Stimulated activated CD4-positive, alpha-beta T cell treated with anti-CD3 and anti-CD28 coated beads, Interleukin-4, amount 100 ng/mL, for 1 hour (primary cell): ENCODE results near the gene COASY.
A peak's percentile ranks its signal among the peaks of the same experiment; 100 is the strongest.
"Not testable (repeated sequence)": the region's sequence is repeated elsewhere in the genome, so short reads cannot be mapped to it uniquely, and the experiment has no call there.

Experiments used
- DNase-seq: peaks from one replicate; pipeline ENCODE4 v3.0.0-alpha.2; 2020

Gene COASY

GRCh38 chr17:42553161-42553818 lies 8.7 kb upstream of the COASY start:
- no peak for DNase-seq

DNA sequence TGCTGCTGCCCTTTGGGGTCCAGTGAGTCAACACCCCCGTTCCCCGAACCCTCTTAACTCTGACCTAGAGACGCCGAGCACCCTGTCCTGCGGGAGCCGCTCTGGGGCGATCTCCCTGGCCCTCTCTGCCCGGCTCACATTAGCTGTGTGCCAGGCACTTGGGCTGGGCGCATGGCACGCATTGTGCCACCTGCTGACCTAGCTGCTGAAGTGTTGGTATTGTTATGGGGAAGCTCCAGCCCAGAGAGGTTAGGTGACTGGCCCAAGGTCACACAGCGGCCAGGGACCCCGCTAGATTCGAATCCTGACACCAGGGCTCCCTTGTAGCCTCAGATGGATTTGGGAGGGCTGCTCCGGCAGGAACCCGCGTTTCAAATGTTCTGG lies 8.1 kb upstream of the COASY start:
- DNase-seq, result no peak

DNA sequence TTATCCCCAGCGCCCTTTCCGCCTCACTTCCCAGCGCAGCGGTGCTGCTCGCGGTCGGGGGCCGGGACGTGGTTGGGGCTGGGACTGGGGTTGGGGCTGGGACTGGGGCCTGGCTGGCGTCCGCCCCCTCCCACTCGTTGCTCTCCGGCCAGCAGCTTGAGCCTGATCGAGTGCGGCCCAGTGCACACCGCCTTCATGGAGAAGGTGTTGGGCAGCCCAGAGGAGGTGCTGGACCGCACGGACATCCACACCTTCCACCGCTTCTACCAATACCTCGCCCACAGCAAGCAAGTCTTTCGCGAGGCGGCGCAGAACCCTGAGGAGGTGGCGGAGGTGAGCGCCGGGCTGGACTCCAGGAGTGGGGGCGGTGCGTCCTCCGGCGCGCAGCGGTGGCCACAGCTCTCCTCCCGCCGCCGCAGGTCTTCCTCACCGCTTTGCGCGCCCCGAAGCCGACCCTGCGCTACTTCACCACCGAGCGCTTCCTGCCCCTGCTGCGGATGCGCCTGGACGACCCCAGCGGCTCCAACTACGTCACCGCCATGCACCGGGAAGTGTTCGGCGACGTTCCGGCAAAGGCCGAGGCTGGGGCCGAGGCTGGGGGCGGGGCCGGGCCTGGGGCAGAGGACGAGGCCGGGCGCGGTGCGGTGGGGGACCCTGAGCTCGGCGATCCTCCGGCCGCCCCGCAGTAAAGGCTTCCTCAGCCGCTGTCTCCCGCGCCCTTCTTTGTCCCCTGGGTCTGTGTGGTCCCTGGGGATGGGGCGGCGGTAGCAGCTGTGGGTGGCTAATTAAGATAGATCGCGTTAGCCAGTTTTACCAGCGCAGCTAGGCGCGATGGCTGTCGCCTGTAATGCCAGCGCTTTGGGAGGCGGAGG lies 7.5 kb upstream of the COASY start:
- peak; percentile 71 for DNase-seq

- DNase-seq, result no peak
Observed at GRCh38 chr17:42555122-42555622, 6.8 kb upstream of the COASY start.

- DNase-seq, result not testable (repeated sequence)
Observed at GRCh38 chr17:42555961-42556617, 5.9 kb upstream of the COASY start.

DNA sequence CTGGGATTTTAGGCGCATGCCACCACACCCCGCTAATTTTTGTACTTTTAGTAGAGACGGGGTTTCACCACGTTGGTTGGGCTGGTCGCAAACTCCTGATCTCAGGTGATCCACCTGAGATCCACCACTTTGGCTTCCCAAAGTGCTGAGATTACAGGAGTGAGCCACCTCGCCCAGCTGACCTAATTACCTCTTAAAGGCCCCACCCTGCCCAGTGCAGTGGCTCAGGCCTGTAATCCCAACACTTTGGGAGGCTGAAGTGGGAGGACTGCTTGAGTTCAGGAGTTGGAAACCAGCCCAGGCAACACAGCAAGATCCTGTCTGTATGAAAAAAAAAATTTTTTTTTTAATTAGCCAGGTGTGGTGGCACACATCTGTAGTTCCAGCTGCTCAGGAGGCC lies 2.9 kb upstream of the COASY start:
- no peak for DNase-seq

DNA sequence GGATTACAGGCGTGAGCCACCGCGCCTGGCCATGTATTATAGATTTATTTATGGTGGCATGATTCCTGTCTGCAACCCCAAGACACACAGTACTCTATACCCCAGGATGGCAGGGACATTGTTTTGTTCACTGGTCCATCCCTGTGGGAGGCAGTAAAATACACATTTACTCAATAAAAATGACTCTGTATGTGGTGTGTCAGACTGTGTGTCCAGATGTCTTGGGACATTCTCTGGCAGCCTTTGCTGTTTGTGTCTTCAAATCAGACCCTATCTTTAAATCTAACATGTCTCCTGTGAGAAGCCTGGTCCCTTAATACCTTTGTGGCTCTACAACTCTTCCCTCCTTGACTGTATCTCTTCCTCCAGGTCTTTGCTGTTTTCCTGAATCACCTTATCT lies 1.7 kb upstream of the COASY start:
- no peak for DNase-seq

DNA sequence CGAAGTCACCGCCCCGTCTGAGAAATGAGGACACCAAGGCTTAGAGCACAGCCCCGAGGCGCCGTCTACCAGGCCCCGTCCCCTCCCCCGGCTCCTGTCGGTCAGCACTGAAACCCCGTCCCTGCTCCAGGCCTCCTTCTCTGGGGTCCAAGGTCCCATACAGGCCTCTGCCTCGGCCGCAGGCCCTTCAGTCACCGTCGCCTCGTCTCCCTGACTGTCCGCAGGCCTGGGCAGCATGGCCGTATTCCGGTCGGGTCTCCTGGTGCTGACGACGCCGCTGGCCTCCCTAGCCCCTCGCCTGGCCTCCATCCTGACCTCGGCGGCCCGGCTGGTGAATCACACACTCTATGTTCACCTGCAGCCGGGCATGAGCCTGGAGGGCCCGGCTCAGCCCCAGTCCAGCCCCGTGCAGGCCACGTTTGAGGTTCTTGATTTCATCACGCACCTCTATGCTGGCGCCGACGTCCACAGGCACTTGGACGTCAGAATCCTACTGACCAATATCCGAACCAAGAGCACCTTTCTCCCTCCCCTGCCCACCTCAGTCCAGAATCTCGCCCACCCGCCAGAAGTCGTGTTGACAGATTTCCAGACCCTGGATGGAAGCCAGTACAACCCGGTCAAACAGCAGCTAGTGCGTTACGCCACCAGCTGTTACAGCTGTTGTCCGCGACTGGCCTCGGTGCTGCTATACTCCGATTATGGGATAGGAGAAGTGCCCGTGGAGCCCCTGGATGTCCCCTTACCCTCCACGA lies 617 bp downstream of the COASY start:
- DNase-seq, result no peak

- DNase-seq, result no peak
Observed at GRCh38 chr17:42563143-42563509, 1.2 kb downstream of the COASY start.

DNA sequence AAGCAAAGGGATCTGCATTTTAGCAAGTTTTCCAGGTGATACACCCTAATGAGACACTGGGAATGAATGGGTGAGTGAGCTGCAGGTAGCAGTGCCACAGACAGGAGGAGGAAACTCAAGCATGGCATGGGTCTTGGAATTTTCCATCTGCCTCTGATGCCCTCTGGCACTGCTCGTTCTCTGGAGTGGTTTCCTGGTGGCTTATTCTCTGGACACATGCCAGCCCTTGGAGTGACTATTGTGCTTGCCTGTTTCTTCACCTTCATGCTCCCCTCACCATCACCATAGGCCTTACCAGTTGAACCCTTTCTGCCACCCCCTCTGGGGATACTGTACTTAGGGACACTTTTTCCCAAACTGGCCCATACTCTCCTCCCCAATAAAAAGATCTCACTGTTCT lies 1.6 kb downstream of the COASY start:
- DNase-seq, result no peak

GRCh38 chr17:42563950-42564349 lies 2.0 kb downstream of the COASY start:
- no peak for DNase-seq

- DNase-seq, result no peak
Observed at GRCh38 chr17:42564815-42565522, 3.0 kb downstream of the COASY start.

- DNase-seq, result no peak
Observed at GRCh38 chr17:42565523-42566214, 3.7 kb downstream of the COASY start.

- DNase-seq, result no peak
Observed at GRCh38 chr17:42566215-42566882, 4.4 kb downstream of the COASY start.

GRCh38 chr17:42566883-42567573 lies 5.1 kb downstream of the COASY start, which contains the start of gene MLX:
TSS of gene MLX (plus strand) at chr17:42567100. CDS start at chr17:42567125, 25 bp downstream.
- DNase-seq, result peak; percentile 92

DNA sequence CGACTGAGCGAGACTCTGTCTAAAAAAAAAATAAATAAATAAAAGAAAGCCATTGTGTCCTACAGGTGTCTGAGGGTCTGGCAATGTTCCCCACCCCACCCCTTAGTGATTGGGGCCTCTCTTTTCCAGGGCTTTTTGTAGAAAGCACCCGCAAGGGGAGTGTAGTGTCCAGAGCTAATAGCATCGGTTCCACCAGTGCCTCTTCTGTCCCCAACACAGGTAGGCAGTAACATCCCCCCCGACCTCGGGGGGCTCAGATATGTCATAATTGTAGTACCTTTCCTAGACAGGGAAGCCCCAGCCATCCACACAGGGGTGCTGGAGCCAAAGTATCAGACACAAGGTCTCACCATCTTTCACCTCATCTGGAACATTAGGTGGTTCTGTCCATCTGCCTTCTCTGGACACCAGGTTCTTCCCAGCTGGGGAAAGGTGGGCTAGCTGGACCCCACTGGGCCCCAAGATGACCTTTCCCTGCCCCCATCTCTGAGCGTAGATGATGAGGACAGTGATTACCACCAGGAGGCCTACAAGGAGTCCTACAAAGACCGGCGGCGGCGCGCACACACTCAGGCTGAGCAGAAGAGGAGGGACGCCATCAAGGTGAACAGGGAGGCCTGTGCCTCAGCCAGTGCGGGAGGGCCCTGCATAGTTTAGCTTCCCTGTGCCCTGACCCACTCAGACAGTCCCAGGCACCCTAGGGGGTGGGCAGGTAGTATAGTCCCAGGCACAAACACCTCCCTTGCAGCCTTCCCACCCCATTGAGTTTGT lies 6.6 kb downstream of the COASY start:
- no peak for DNase-seq

DNA sequence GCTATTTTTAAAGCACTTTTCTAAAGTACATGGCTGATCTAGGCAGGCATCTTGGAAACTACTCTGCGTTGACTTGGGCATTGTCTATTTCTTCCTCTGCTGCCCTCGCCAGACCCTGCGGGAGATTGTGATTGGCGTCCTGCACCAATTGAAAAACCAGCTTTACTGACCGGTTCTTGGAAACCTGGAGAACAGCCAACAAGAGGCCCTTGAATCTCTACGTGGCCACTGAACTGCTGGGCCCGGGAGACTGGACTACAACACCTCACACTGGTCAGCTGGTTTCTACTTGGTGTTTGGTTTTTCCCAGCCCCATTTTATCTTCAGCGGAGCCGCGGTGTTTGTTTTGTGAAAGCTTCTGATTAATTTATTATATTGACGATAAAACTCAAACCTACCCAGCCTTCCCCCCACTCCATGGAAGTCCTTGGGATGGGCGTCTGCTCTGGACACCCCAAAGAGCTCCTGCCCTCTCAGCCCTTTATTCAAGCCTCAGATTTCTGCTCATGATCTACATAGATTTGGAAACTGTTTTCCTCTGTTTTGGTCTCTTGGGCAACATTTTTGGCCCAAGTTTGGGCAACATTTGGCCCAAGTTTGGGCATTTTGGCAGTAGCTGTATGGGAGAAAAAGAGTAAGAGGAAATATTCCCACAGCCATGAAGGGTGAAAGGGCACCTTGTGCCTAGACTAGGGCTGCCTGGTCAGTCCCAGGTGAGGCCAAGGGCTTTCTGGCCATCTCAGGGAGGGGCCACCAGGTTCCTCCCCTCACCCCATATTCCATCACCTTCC lies 9.7 kb downstream of the COASY start:
- DNase-seq, result no peak

GRCh38 chr17:42573095-42573494 lies 11.1 kb downstream of the COASY start:
- DNase-seq, result no peak

GRCh38 chr17:42574463-42574862 lies 12.5 kb downstream of the COASY start:
- no peak for DNase-seq
